Keratinocyte (primary cell): Measurements from ENCODE around the gene IFT22. TPM values are rescaled to one million over a fixed set of nuclear protein-coding genes. Genes with fewer than 3 reads are reported as not detected.

ENCODE experiments used
- DNase-seq: peaks from one replicate; pipeline ENCODE4 v3.0.0-alpha.2; 2011; ENCODE audit warnings: low read depth, missing footprints, low spot score
- FAIRE-seq: peaks from 2 replicates; lab custom pipeline; 2011; peaks lifted over from hg19 to GRCh38; lab: Jason Lieb, UNC
- H2AFZ ChIP-seq: 2 replicates; pipeline ENCODE4 v1.6.0; 2012; ENCODE audit warnings: low read length, control low read depth, inconsistent platforms; ENCODE audit not compliant: control insufficient read depth
- H3K27ac ChIP-seq: 2 replicates; pipeline ENCODE4 v1.5.1; 2011; ENCODE audit warnings: low read length; ENCODE audit not compliant: control insufficient read depth, insufficient read depth
- H3K27me3 ChIP-seq: 3 replicates; pipeline ENCODE4 v1.6.0; 2011; ENCODE audit warnings: low read length; ENCODE audit not compliant: control insufficient read depth, insufficient read depth; ENCODE audit errors: extremely low read depth
- H3K36me3 ChIP-seq, 2 experiments: 2 replicates in 1 of 2; 3 replicates in 1 of 2; pipeline ENCODE4 v1.5.1; 2011; ENCODE audit warnings: low read length in 2 of 2, mild to moderate bottlenecking in 1 of 2; ENCODE audit not compliant: control insufficient read depth in 2 of 2, insufficient read depth in 2 of 2; ENCODE audit errors: extremely low read depth in 1 of 2
- H3K4me1 ChIP-seq: 3 replicates; pipeline ENCODE4 v1.5.1; 2011; ENCODE audit warnings: low read length; ENCODE audit not compliant: control insufficient read depth, insufficient read depth; ENCODE audit errors: extremely low read depth
- H3K4me2 ChIP-seq: 3 replicates; pipeline ENCODE4 v1.6.0; 2011; ENCODE audit warnings: low read depth, low read length; ENCODE audit not compliant: control insufficient read depth, insufficient read depth; ENCODE audit errors: extremely low read depth
- H3K4me3 ChIP-seq, 3 experiments: fragments of 200-600 bp in 1 of 3; sonication (generic) in 1 of 3; 2 replicates in 2 of 3; 3 replicates in 1 of 3; pipeline ENCODE4 v1.5.1; 2011 to 2016; ENCODE audit warnings: low read length in 3 of 3, mild to moderate bottlenecking in 3 of 3, control low read depth in 2 of 3, inconsistent platforms in 1 of 3, low read depth in 1 of 3, mixed read lengths in 1 of 3, mixed run types in 1 of 3, moderate library complexity in 1 of 3; ENCODE audit not compliant: control insufficient read depth in 2 of 3, insufficient read depth in 2 of 3; ENCODE audit errors: extremely low read depth in 1 of 3
- H3K79me2 ChIP-seq: 2 replicates; pipeline ENCODE4 v1.6.0; 2012; ENCODE audit warnings: low read length; ENCODE audit not compliant: control insufficient read depth, insufficient read depth
- H3K9ac ChIP-seq: 3 replicates; pipeline ENCODE4 v1.6.0; 2011; ENCODE audit warnings: low read length; ENCODE audit not compliant: control insufficient read depth, insufficient read depth; ENCODE audit errors: extremely low read depth
- H3K9me1 ChIP-seq: 3 replicates; pipeline ENCODE4 v1.6.0; 2011; ENCODE audit warnings: low read length; ENCODE audit not compliant: control insufficient read depth, insufficient read depth; ENCODE audit errors: extremely low read depth
- H3K9me3 ChIP-seq: 2 replicates; pipeline ENCODE4 v1.5.1; 2012; ENCODE audit warnings: low read depth, low read length; ENCODE audit not compliant: control insufficient read depth
- H4K20me1 ChIP-seq: 3 replicates; pipeline ENCODE4 v1.6.0; 2011; ENCODE audit warnings: low read length; ENCODE audit not compliant: control insufficient read depth, insufficient read depth; ENCODE audit errors: extremely low read depth
- CTCF ChIP-seq, 3 experiments: IDR thresholded peaks in 1 of 3; conservative IDR thresholded peaks in 1 of 3; optimal IDR thresholded peaks in 1 of 3; 2 replicates in 2 of 3; 3 replicates in 1 of 3; pipeline versions ENCODE3 to v1.5.1; 2011; ENCODE audit warnings: low read length in 3 of 3, mild to moderate bottlenecking in 3 of 3, moderate library complexity in 2 of 3, control low read depth in 1 of 3, inconsistent platforms in 1 of 3; ENCODE audit not compliant: insufficient read depth in 2 of 3; ENCODE audit errors: extremely low read depth in 1 of 3
- EZH2 ChIP-seq: IDR thresholded peaks from one replicate; pipeline ENCODE4 v1.6.1; 2012; ENCODE audit warnings: inconsistent platforms, mild to moderate bottlenecking, low read length, moderate library complexity
- dilution Hi-C: fragments of 300-500 bp; cut with MboI; formaldehyde crosslinking; loops from one replicate; pipeline ENCODE4 v1.7.0; 2020; ENCODE audit warnings: low sequenced_read_pairs; ENCODE audit not compliant: extremely low pct_ligation_motif_present
- polyA plus RNA-seq, 5 experiments: library from polyadenylated mRNA; depleted of rRNA in 3 of 5; stranded (reverse) in 3 of 5; stranded (forward) in 1 of 5; unstranded in 1 of 5; fragments of >200 nt; gene quantifications; 1 replicate in 1 of 5; 2 replicates in 3 of 5; 3 replicates in 1 of 5; pipeline versions ENCODE4 v1.2.1 to v1.2.3, GENCODE V29; 2011 to 2012; ENCODE audit warnings: missing spikeins in 2 of 5, low read depth in 1 of 5, low replicate concordance in 1 of 5

The IFT22 gene
- polyA plus RNA-seq, 1 donor (not counting 4 experiments of a cell fraction or from before 2014, with no cell fraction given), result 29.4 TPM

- FAIRE-seq (no peak), DNase-seq (no peak)
- TF ChIP-seq EZH2 (no peak), CTCF (optimal IDR thresholded peaks at IDR 0.05 in 1 of 3, IDR thresholded peaks at IDR 0.05 in 1 of 3, conservative IDR thresholded peaks at IDR 0.05 in 1 of 3; ENCODE audit: extremely low read depth in 1 of 3, insufficient read depth in 2 of 3, low read length in 3 of 3) (no peak)
- Histone ChIP-seq H3K9me3 (no peaks in the 10 kb centered on the region), H3K27ac (no peak overlapping the region), H3K9ac (no peak overlapping the region), H2AFZ (no peak overlapping the region), H3K4me1 (no peaks in the 10 kb centered on the region), H4K20me1 (no peaks in the 10 kb centered on the region), H3K4me3 (no peak overlapping the region), H3K36me3 (no peaks in the 10 kb centered on the region), H3K4me2 (no peak overlapping the region), H3K27me3 (no peaks in the 10 kb centered on the region), H3K9me1 (no peaks in the 10 kb centered on the region), H3K79me2 (no peaks in the 10 kb centered on the region)
- dilution Hi-C loops, result no loop called here
Observed at GRCh38 chr7:101347477-101347876, 25.9 kb upstream of the IFT22 start.

- H3K4me3 ChIP-seq, result no peak overlapping the region
- H2AFZ ChIP-seq, result no peak overlapping the region
- H3K9ac ChIP-seq, result no peak overlapping the region
- H3K4me1 ChIP-seq, result no peaks in the 10 kb centered on the region
- no peaks in the 10 kb centered on the region for H3K36me3 ChIP-seq
- TF ChIP-seq CTCF (optimal IDR thresholded peaks at IDR 0.05 in 1 of 3, IDR thresholded peaks at IDR 0.05 in 1 of 3, conservative IDR thresholded peaks at IDR 0.05 in 1 of 3; ENCODE audit: extremely low read depth in 1 of 3, insufficient read depth in 2 of 3, low read length in 3 of 3) (no peak), EZH2 (no peak)
- H3K27me3 ChIP-seq, result no peaks in the 10 kb centered on the region
- H3K9me1 ChIP-seq, result no peaks in the 10 kb centered on the region
- no peaks in the 10 kb centered on the region for H4K20me1 ChIP-seq
- H3K79me2 ChIP-seq, result no peaks in the 10 kb centered on the region
- FAIRE-seq (no peak), DNase-seq (no peak)
- no peak overlapping the region for H3K4me2 ChIP-seq
- no peaks in the 10 kb centered on the region for H3K9me3 ChIP-seq
- dilution Hi-C loops, result no loop called here
- no peak overlapping the region for H3K27ac ChIP-seq
Observed at GRCh38 chr7:101342892-101343291, 21.3 kb upstream of the IFT22 start.
